Activated CD4-positive, alpha-beta T cell treated with anti-CD3 and anti-CD28 coated beads, Interleukin-2, amount 50 U/mL, for 16 hours (primary cell): ENCODE measurements around the gene RPS17.
"Not testable (repeated sequence)": the region's sequence is repeated elsewhere in the genome, so short reads cannot be mapped to it uniquely, and the experiment has no call there.

ENCODE experiments used
- DNase-seq: peaks from one replicate; pipeline ENCODE4 v3.0.0-alpha.2; 2020

The RPS17 gene

DNA sequence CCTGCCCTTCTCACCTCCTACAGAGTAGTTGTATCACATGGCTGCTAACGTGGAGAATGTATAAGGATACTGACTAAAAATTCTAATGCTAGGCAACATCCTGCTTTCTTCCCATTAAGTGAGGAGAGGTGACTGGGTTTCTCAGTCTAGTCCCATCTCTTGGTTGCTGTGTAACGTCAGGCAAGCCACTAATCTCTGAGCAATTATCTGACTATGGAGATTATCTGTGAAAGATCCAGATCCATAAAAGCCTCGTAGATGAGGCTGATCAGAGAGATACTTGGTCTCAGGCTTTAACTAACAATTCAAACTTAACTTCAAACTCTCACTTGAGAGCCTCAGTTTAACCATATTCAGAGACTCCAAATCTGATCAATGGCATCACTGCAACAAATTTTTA lies 4.7 kb upstream of the RPS17 start:
- DNase-seq, result no peak

DNA sequence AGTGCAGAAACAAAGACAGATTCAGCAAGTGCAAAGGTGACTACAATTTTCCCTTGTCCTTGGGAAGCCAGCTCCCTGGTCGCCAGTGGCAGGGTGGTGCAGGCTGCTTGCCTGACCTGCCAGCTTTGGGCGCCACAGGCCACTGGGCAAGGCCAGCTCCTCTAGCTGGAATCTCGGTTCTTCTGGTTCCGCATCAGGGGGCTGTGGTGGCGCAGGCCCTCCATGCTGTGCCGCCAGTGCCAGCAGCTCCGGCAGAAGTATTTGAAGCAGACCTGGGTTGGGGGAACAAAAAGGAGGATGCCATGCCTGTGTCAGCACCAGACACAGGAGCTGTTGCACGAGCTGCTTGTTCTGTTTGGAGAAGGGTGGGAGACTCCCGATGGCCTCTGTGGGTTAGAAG lies 4.2 kb upstream of the RPS17 start:
- DNase-seq, result no peak

DNA sequence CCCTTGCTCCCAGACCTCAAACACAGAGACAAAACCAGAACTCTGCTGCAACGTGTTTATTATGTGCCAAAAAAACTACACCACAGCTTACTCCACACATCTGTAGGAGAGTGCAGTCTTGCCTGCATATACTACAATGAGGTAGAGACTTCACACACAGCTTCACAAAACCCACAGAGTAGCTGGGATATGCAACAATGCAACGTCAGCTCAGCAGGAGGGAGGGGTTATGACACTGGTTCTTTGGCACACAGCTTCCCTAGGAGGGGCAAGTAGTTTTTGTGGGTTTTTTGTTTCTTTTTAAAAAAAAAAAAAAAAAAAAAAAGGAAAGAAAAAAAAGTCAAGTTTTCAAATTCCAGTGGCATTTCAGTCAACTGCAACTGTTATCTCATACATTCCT lies 2.9 kb upstream of the RPS17 start:
- DNase-seq, result no peak

DNA sequence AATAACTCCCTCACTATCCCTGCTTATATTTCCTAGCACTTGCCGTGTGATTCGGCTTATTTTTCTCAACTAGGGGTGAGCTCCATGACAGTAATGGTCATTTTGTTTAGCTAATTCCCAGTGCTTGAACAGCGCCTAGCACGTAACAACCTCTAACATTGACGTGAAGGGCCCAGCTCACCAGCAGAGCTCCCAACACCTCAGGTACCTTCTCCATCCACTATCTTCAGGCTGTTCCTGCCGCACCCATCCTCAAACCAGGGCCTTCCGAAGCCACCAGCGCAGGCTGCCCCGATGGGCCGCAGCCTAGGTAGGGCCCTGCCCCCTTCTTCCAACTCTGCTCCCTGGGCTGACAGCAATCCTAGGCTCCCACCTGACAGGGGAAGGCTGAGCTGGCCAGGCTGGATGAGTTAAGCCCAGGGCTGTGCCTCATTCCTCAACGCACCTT lies 751 bp upstream of the RPS17 start:
- no peak for DNase-seq

DNA sequence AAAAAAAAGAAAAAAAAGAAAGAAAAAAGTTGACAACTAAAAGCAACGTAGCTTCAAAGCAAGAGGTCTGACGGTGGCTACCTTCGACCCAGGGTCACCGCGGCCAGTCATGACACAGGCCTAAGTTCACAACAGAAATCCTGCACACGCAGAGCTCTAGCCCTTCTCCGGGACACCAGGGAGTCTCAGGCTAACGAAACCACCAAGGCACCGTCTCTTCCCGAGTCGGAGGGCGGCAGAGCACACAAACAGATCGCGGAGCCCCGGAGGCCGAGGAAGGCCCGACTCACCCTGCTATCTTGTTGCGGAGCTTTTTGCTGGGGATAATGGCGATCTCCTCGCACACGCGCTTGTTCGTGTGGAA lies 584 bp downstream of the RPS17 start:
- DNase-seq, result peak; percentile 14

DNA sequence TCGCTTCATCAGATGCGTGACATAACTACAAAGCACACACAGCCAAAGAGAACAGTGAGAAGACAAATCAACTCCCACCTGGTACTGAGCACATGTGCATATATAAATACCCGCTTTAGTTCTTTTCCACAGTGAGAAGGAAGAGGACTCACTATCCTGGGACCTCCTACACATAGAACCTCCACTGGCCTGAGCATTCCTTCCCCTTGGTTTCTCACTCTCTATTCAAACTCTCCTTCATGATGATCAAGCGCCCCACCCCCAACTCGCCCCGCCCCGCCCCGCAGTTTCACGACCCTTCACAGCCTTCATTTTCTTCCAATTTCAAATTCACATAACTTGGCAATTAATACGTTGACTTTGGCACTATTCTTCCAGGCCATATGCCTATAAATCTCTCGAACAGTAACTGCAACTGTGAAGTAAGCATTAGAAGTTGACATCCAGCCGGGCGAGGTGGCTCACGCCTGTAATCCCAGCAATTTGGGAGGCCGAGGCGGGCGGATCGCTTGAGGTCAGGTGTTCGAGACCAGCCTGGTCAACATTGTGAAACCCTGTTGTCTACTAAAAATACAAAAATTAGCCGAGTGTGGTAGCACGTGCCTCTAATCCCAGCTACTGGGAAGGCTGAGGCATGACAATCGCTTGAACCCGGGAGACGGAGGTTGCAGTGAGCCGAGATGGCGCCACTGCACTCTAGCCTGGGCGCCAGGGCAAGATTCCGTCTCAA lies 1.1 kb downstream of the RPS17 start:
- peak; percentile 15 for DNase-seq

DNA sequence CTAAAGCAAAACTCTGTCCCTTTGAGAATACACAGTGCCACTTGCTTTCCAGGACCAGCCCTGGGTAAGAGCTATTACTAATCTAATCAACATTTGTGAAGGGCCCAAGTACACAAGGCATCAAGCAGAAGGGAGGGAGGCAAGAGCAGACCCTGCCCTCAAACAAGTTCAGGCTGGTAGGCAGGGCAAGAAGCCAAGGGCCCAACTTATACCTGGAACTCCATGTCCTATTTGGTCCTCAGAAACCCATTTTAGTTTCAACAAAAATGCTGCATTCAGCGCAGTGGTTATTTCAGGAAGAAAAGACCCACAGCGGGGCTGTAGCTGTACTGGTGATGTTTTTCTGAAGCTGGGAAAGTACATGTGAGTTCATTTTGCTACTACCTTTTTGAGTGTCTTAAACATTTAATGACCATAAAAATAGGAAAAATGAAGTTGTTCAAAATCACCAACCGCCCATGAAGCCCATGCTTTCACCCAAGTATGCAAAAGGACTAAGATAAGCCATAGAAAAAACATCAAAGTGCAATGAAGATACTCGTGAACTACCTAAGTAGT lies 2.8 kb downstream of the RPS17 start:
- no peak for DNase-seq

DNA sequence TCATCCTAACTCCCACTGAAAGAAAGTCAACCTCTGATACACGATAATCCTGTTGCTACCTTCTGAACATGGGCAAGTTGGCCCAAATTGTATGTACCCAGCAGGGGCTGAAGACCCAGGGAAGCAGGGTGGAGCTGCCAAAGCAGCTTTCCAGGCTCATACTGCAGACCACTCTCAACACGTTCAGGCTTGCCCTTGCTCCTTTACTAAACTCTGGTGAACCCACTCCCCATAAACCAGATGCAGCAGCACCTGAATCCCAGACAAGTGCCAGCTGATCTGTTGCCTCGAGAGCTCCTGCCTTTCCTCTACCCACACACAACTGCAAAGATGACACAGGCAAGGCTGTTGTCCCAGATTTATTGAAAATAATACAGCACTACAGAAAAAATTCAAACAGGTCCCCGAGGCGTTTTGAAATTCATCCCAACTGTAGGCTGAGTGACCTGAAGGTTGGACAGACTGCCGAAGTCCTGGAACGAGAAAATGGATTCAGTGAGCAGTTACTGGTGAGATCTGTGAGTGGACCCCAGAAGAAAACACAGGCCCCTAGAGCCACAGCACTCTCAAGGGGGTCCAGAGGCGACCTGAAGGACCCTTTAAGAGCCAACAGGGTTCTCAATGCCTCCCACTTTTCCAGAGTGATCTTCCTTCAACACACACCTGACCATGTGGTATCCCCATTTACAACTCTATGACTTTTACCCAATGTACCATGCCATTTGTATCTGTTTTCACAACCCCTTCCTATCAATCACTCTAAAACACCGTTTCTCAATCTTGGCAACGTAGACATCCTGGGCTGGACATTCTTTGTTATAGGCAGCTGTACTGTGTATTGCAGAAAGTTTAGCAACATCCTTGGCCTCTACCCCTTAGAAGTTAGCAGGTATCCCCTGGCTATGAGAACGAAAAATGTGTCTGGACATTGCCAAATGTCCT lies 3.6 kb downstream of the RPS17 start:
- no peak for DNase-seq

DNA sequence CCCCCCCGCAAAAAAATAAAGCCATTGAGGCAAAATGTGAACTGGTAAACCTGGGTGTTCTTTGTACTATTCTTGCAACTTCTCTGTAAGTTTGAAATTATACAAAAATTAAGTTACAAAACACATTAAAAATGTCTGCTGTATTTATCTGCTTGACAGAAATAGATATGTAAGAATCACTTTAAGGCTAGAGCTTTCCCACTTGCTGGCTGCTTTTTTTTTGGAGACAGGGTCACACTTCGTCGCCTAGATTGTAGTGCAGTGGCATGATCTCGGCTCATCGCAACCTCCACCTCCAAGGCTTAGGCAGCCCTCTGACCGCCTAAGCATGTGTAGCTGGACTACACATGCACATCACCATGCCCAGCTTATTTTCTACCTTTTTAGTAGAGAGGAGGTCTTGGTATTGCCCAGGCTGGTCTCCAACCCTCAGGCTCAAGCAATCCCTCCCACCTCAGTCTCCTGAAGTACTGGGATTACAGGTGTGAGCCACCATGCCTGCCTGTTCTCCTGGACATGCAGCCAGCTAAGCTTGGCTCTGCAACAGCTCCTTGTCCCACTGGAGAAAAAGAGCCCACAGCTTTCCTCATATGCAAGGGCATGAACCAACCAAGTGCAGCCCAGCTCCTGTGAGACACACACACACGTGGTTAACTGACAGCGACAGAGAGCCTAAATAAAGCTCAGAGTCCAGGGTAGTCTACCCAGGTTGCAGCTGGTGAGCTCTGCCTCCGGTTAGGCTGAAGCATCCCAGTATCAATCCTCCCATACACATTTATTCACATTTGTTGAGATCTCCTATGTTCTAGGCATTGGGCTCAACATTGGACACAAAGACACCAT lies 4.5 kb downstream of the RPS17 start:
- no peak for DNase-seq

DNA sequence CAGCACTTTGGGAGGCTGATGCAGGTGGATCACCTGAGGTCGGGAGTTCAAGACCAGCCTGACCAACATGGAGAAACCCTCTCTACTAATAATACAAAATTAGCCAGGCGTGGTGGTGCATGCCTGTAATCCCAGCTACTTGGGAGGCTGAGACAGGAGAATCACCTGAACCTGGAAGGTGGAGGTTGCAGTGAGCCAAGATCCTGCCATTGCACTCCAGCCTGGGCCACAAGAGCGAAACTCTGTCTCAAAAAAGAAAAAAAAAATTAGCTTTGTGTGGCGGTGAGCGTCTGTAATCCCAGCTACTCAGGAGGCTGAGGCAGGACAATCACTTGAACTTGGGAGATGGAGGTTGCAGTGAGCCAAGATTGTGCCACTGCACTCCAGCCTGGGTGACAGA lies 5.1 kb downstream of the RPS17 start:
- DNase-seq, result not testable (repeated sequence)

DNA sequence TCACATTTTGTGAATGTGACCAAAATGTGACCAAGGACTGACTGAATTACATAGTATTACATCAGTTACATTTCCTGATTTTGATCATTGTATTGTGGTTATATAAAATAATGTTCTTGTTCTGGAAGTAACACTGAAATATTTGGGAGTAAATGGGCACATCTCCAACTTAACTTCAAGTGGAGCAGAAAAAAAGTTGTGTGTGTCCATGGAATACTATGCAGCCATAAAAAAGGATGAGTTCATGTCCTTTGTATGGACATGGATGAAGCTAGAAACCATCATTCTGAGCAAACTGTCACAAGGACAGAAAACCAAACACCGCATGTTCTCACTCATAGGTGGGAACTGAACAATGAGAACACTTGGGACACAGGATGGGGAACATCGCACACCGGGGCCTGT lies 5.8 kb downstream of the RPS17 start:
- DNase-seq, result peak; percentile 20

DNA sequence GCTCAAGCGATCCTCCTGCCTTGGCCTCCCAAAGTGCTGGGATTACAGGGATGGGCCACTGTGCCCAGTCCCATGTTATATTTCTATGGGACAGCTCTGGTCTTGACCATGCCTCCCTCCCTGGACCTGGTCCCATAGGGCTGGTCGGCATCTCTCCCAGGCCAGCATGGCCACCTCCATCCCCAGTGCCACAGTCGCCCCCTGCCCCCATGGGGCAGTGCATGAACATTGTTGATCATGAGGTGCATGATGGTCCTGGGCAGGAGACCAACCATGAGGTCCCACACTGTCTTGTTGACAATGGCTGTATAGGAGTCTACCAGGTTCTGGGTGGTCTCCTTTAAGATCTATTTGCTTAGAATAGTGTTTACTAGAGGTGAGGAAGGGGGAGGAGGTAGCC lies 6.5 kb downstream of the RPS17 start:
- DNase-seq, result no peak

DNA sequence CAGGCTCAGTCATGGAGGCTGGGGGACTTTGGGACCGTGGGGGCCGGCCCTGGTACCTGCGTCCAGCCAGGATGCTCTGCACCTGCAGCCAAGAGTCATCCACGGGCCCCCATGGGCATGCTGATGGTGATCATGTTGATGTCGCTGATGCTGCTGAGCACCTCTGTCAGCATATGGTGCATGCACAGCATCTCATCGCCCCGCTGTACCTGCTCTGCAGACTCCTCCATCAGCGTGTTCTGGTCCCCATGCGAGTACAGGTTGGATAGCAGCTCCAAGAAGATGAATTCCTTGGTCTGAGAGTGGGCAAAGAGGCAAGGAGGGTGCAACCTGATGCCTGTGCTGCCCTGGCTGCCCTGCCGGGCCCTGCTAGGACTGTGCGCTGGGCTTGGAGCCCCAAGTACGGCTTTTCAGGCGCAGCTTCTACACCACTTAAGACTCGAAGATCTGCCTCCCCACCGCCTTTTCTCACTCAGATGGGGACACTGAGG lies 7.2 kb downstream of the RPS17 start:
- DNase-seq, result no peak

DNA sequence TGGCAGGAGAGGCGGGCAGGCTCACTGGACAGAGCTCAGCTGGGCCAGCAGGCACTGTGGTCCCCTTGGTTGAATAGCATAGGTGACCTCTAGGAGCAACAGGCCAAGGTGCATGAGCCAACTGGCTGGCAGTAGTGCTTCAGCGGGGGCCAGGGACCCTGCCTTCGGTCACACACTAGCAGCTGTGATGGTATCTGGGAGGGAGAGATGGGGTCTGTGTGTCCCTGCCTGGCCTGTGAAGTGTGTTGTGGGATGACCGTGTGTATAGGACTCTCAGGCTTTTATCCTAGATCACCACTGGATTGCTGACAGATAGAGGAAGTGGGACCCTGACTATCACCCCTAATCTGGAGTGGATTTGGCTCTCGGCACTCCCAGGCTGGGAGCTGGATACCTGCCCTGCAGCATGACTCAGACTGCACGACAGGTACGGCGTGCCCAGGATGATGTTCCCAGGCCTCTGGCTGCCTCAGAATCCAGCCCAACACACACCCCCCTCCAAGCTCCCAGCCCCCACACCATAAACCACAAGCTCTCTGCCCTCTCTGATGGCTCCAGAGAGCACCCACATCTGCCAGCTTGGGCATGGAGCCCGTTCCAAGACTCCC lies 7.8 kb downstream of the RPS17 start:
- DNase-seq, result no peak

DNA sequence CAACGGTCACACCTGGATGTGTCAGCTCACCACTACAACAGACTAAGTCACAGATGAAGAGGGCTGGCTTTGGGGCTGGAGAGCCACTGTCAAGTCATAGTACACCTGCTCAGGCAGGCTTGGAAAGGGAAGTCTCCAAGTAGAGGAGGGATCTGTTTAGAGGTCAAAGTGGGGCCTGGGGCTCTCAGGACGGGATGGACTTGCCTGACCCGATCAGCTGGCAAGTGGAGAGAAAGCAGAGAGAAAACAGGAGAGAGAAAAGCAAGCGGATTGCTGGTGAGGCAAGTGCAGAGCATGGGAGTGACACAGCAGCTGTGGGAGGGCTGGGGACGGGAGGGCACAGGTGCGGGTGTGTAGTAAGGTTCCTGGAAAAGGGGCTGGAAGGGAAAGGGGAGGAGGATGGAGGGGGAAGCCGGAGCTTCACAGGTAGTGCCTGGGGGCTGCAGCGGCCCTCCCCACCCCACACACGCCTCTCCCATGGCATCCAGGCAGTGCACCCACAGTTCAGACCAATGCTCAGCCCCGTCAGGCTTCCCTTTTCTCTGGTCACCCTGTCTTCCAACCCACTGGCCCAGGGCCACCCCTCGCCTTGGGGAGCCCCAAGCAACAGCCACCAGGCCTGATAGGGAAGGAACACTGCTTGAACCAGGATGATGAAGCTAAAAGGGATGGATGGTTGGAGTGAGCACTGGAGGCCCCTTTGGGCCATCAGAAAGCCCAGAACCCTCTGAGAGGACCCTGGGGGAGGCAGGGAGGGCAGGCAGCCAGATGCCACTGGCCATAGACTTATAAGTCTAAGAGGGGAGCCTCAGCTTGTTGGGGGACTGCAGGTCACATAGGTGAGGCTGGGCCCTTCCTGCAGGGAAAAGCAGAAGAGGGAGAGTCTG lies 8.5 kb downstream of the RPS17 start:
- DNase-seq, result no peak

DNA sequence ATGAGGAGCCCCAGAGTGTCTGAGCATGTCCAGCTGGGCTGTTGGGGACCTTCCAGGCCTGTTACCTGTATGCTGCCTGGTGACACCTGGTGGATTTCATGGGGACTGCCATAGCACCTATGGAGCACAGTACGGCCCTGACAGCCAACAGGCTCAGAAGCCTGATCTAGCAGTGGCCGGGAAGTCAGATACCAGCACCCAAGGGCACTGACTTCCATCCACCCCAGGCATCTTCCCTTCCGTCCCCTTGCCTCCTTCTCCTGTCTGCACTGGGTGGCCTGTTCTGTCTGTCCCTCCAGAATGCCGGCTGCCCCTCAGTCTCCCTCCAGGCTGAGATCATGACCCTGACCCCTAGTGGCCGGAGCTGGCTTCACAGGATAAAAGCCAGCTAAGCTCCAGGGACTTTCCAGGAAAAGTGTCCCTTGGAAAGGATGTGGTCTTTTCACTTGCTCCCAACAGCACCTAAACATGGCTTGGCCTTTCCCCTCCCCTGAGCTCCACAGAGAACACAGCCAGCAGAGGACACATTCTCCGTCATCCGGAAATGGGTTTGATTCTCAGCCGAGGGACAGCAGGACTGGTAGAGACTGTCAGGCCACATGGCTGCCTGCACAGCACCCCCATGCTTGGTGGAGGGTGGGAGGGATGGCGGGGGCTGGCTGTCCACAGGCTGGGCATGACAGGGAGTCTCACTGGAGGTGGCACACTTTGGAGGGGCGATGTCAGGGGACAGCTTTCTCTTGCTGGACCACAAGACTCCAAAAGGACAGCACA lies 9.5 kb downstream of the RPS17 start:
- DNase-seq, result peak; percentile 67

DNA sequence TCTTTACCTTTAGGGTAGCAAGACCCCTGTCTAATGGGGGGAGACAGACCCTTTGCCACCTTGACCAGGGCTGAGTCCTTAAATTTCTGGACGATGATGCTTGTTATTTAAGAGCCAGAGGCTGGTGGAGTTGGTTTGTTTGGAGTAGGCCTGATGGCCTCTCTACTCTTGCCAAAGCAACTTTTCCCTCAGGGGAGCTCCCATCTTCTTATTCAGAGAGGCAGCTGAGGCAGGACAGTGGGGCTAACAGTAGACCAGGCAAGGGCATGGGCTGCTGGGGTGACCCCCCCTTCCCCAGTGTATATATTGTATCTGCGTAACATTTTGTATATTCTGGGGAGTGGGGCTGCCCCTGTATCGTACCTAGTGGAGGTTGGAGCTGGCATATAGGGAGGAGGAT lies 10.3 kb downstream of the RPS17 start:
- DNase-seq, result no peak

DNA sequence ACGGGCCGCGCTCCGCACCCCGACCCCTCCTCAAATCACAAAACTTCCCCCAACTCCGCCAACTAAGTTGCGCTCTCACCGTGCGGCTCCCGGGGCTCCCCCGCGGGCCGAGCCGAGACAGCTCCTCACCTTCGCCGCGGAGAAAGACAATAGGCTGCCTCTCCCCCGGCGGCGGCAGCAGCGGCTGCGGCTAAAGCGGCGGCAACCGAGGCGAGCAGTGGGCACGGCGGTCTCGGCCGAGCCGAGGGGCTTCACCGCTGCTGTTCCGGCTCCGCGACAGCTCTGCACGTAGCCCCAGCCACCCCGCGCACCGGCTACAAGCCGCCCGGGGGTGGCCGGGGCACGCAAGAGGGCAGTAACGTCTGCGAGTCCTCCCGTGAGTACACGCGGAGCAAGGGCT lies 26.7 kb downstream of the RPS17 start:
- DNase-seq, result not testable (repeated sequence)

DNA sequence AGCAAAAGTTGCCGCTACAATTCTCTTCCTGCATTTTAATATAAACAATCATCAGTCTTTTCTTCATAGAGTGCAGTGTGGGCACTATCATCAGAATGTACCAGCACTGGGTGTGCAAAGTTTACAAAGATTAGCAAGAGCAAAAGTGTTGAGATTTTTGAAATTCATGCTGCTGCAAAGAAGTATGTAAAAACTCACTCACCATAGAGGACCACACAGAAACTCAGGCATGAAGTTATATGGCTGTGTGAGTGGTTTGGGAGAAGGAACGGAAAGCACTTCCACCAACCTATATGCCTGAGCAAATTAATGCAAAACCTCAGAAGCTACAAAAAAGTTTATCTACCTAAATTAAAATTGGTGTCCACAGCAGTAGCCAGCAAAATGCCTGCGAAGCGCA lies 32.6 kb downstream of the RPS17 start:
- DNase-seq, result not testable (repeated sequence)

DNA sequence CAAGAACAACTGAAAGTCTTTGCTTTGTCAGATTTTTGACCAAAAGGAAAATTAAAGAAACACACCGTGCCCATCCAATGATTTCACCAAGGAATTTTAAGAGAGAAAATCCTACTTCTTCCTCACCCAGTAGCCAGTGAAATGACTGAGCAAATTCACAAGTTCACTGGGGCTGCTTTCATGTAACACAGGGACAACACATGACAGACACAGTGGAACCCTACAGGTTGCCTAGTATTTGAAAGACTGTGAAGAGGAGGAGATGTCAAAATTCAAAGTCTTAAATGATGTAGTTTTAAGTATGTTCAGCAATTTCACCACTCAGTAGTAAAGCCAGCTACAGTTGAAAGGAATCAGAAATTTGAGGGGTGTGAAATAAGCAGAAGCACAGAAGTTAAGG lies 33.2 kb downstream of the RPS17 start:
- DNase-seq, result not testable (repeated sequence)
